22Rv1 (cell line): Measurements from ENCODE around the gene CCDC34.
"Not testable (repeated sequence)": the region's sequence is repeated elsewhere in the genome, so short reads cannot be mapped to it uniquely, and the experiment has no call there.

Experiments used
- CTCF ChIP-seq: fragments of 450-650 bp; IDR thresholded peaks from 2 replicates; pipeline ENCODE4 v1.5.1; 2017; ENCODE audit warnings: mild to moderate bottlenecking
- ZFX ChIP-seq: fragments of 450-650 bp; IDR thresholded peaks from 2 replicates; pipeline ENCODE4 v1.6.1; 2017; ENCODE audit warnings: antibody characterized with exemption, borderline replicate concordance

- TF ChIP-seq CTCF, ZFX: not testable (repeated sequence)
Observed at GRCh38 chr11:27334764-27335163, 28.3 kb downstream of the CCDC34 start.
